ENCODE results near the gene ACTG1. TPM values are rescaled to one million over a fixed set of nuclear protein-coding genes. Genes with fewer than 3 reads are reported as not detected.

ACTG1 gene
- total RNA-seq, 1 donor from 2014 or later = 4,391 TPM

DNA sequence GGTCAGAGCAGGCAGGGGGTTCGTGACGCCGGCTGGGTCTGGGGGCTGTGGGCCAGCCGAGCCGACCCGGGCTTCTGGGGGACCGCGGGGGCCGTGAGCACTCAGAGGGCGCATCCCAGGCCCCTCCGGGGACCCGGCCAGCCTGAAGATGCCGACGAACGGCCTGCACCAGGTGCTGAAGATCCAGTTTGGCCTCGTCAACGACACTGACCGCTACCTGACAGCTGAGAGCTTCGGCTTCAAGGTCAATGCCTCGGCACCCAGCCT, 15.7 kb upstream of the ACTG1 start:
- H3K4me1 Mint-ChIP-seq = peaks cover 1% of the 10 kb centered on the region
- H3K4me3 Mint-ChIP-seq = no peak overlapping the region

GRCh38 chr17:81527591-81528383, 15.2 kb upstream of the ACTG1 start, which contains the start of gene FSCN2:
TSS of gene FSCN2 (plus strand) at chr17:81528377. CDS start at chr17:81528532, 155 bp downstream.
- no peak within 1 kb of the TSS for H3K4me3 Mint-ChIP-seq
- H3K27ac Mint-ChIP-seq = no peak within 1 kb of the TSS
- no peak for TF ChIP-seq CTCF (IDR thresholded peaks at IDR 0.05; ENCODE audit: unreplicated experiment)
- no peaks in the 10 kb centered on the region for H3K27me3 Mint-ChIP-seq (ENCODE audit: low read depth)
- DNase-seq (ENCODE audit: low spot score in 2 of 2, unreplicated experiment in 2 of 2) = no peak
- H3K4me1 Mint-ChIP-seq = peaks cover 4% of the 10 kb centered on the region
- H3K36me3 Mint-ChIP-seq = no peaks in the 10 kb centered on the region
- no peaks in the 10 kb centered on the region for H3K9me3 Mint-ChIP-seq

More for the DNA sequence above, 15.7 kb upstream of the ACTG1 start:
- DNase-seq (ENCODE audit: low spot score in 2 of 2, unreplicated experiment in 2 of 2) = no peak
- H3K27me3 Mint-ChIP-seq (ENCODE audit: low read depth) = peaks cover 3% of the 10 kb centered on the region
- no peak for TF ChIP-seq CTCF (IDR thresholded peaks at IDR 0.05; ENCODE audit: unreplicated experiment)
- no peak overlapping the region for H3K27ac Mint-ChIP-seq
- H3K9me3 Mint-ChIP-seq = no peaks in the 10 kb centered on the region
- H3K36me3 Mint-ChIP-seq = no peaks in the 10 kb centered on the region

DNA sequence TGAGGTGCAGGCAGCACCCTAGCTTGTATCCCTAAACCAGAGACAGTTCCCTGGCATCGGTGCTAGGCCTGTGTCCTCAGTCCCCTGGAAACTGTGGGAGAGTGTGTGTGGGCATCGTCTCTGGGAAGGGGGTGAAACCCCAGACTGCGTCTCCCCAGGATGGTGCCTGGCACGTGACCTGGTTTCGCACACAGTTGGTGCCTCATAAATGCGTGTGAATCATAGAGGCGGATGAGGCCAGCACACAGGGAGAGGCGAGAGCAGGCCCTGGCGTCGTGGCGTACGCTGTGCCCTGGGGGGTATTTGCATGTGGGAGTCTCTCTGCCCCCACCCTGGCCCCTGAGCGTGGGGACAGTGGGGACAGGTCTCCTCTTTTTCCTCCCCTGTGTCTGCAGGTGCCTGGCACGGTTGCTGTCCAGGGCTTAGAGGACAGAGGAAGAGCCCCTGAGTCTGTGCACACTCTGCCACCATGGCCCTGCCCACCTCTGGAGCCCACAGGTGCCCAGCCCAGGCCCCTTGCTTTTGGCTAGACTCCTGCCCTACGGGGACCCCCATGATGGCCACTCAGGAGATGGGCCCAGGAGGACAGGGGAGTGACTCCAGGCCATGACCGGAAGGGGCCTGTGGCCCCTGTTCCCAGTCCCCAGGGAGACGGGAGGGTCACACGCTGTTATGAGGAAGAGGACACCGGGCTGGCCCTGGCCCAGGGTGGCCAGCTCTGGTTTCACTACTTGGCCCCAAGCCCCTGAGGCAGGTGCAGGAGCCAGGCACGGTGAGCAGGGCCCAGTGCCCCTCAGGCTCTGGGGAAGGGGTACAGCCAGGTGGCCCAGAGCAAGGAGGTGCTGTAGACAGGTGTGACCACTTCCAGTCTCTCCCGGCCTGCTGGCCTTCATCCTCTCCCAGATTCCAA, 14.3 kb upstream of the ACTG1 start:
- H3K27ac Mint-ChIP-seq = no peak overlapping the region
- no peak for TF ChIP-seq CTCF (IDR thresholded peaks at IDR 0.05; ENCODE audit: unreplicated experiment)
- no peaks in the 10 kb centered on the region for H3K36me3 Mint-ChIP-seq
- no peak overlapping the region for H3K4me3 Mint-ChIP-seq
- H3K4me1 Mint-ChIP-seq = peaks cover 5% of the 10 kb centered on the region
- H3K9me3 Mint-ChIP-seq = no peaks in the 10 kb centered on the region
- no peaks in the 10 kb centered on the region for H3K27me3 Mint-ChIP-seq (ENCODE audit: low read depth)
- DNase-seq (ENCODE audit: low spot score in 2 of 2, unreplicated experiment in 2 of 2) = no peak

GRCh38 chr17:81524865-81525159, 12.2 kb upstream of the ACTG1 start:
- Mint-ChIP-seq H3K27ac (no peak overlapping the region), H3K27me3 (ENCODE audit: low read depth) (peaks cover 9% of the 10 kb centered on the region), H3K4me1 (peaks cover 11% of the 10 kb centered on the region), H3K36me3 (no peaks in the 10 kb centered on the region), H3K4me3 (no peak overlapping the region), H3K9me3 (no peaks in the 10 kb centered on the region)
- no peak for TF ChIP-seq CTCF (IDR thresholded peaks at IDR 0.05; ENCODE audit: unreplicated experiment)
- no peak for DNase-seq (ENCODE audit: low spot score in 2 of 2, unreplicated experiment in 2 of 2)

DNA sequence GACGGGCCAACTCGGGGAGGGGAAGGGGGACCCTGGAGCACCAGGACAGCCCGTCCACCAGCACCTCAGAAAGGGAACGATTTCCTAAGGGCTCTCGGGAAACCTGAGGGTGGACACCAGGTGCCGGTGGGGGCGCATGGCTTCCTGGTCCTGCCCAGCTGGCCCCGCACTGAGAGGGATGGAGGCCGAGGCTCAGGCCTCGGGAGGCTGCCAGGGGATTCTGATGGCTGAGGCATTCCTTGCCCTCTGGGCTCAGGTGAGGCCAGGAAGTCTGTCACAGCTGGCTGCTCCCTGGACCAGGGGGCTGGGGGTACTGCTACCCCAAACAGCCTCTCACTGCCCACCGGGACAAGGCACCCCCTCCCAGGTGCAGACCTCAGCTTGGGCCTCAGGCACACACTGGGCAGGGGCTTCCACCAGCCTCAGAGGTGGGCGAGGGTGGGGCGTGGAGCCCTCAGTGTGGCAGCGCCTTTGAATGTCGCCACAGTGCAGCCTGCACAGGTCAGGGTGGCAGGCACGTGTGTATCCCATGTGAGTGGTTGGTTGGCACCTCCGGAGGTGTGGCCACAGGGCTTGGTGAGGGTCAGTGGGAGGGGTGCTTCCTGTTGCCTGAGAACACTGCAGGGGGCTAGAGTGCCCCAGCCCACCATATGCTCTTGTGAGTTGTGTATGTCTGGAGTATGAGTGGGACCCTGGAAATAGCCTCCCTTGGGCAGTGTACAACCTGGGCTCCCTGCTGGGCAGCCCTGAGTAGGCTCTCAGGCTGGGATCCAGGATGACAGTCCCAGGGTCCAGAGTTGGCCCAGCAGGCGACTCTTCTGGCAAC, 11.7 kb upstream of the ACTG1 start:
- no peak overlapping the region for H3K4me3 Mint-ChIP-seq
- H3K4me1 Mint-ChIP-seq = peaks cover 11% of the 10 kb centered on the region
- no peak overlapping the region for H3K27ac Mint-ChIP-seq
- H3K36me3 Mint-ChIP-seq = no peaks in the 10 kb centered on the region
- H3K27me3 Mint-ChIP-seq (ENCODE audit: low read depth) = peaks cover 9% of the 10 kb centered on the region
- no peaks in the 10 kb centered on the region for H3K9me3 Mint-ChIP-seq
- no peak for DNase-seq (ENCODE audit: low spot score in 2 of 2, unreplicated experiment in 2 of 2)
- no peak for TF ChIP-seq CTCF (IDR thresholded peaks at IDR 0.05; ENCODE audit: unreplicated experiment)

All from mesothelial cell of epicardium (in vitro differentiated cells).